IMR-90 (cell line): ENCODE data around the gene GMNN.

ENCODE experiments used
- CTCF ChIP-seq: conservative IDR thresholded peaks from 2 replicates; pipeline ENCODE4 v1.5.1; 2012; ENCODE audit warnings: mild to moderate bottlenecking, low read depth, low read length, improper control_type of control experiment
- ELK1 ChIP-seq: fragments of 150-350 bp; IDR thresholded peaks from 2 replicates; pipeline ENCODE4 v1.6.1; 2016; ENCODE audit warnings: low read depth, mild to moderate bottlenecking, low read length, moderate library complexity, borderline replicate concordance
- FOS ChIP-seq: fragments of 150-350 bp; IDR thresholded peaks from 2 replicates; pipeline ENCODE4 v1.6.1; 2016; ENCODE audit warnings: low read depth, low read length
- MAFK ChIP-seq: IDR thresholded peaks from 2 replicates; pipeline ENCODE4 v1.6.1; 2012; ENCODE audit warnings: low read depth, low read length, improper control_type of control experiment
- MXI1 ChIP-seq: IDR thresholded peaks from 2 replicates; pipeline ENCODE4 v1.6.1; 2012; ENCODE audit warnings: low read depth, mild to moderate bottlenecking, low read length, moderate library complexity, borderline replicate concordance
- NFE2L2 ChIP-seq: fragments of 150-350 bp; IDR thresholded peaks from 2 replicates; pipeline ENCODE4 v1.6.1; 2016; ENCODE audit warnings: low read depth, mild to moderate bottlenecking, low read length
- POLR2A ChIP-seq: IDR thresholded peaks from 2 replicates; pipeline ENCODE4 v1.6.1; 2012; ENCODE audit warnings: mild to moderate bottlenecking, low read depth, low read length
- RAD21 ChIP-seq: IDR thresholded peaks from 2 replicates; pipeline ENCODE4 v1.6.1; 2012; ENCODE audit warnings: low read length, improper control_type of control experiment
- RCOR1 ChIP-seq: IDR thresholded peaks from 2 replicates; pipeline ENCODE4 v1.6.1; 2012; ENCODE audit warnings: mild to moderate bottlenecking, low read length, improper control_type of control experiment; ENCODE audit not compliant: insufficient replicate concordance
- RFX5 ChIP-seq: IDR thresholded peaks from 2 replicates; pipeline ENCODE4 v1.8.0; 2012; ENCODE audit warnings: low read depth, mild to moderate bottlenecking, low read length, moderate library complexity
- SMC3 ChIP-seq: fragments of 150-350 bp; IDR thresholded peaks from 2 replicates; pipeline ENCODE4 v1.6.1; 2016; ENCODE audit warnings: low read depth, mild to moderate bottlenecking, antibody characterized with exemption, low read length, moderate library complexity
- TF ChIP-seq, protein P1 (sequence below): fragments of 150-350 bp; IDR thresholded peaks from 2 replicates; pipeline ENCODE4 v1.6.1; 2017; ENCODE audit warnings: mild to moderate bottlenecking, antibody characterized with exemption, low read length, low read depth

GRCh38 chr6:24832794-24833193, 58.1 kb downstream of the GMNN start:
- TF ChIP-seq CTCF: no peak
- TF ChIP-seq POLR2A: no peak
- TF ChIP-seq RFX5: no peak
- no peak for TF ChIP-seq MXI1
- no peak for TF ChIP-seq MAFK
- TF ChIP-seq SMC3: no peak
- TF ChIP-seq FOS: no peak
- TF ChIP-seq, protein P1, sequence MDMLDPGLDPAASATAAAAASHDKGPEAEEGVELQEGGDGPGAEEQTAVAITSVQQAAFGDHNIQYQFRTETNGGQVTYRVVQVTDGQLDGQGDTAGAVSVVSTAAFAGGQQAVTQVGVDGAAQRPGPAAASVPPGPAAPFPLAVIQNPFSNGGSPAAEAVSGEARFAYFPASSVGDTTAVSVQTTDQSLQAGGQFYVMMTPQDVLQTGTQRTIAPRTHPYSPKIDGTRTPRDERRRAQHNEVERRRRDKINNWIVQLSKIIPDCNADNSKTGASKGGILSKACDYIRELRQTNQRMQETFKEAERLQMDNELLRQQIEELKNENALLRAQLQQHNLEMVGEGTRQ: no peak
- no peak for TF ChIP-seq RCOR1
- no peak for TF ChIP-seq NFE2L2
- TF ChIP-seq RAD21: no peak
- no peak for TF ChIP-seq ELK1
